ENCODE data around the gene KLF7.

DNA sequence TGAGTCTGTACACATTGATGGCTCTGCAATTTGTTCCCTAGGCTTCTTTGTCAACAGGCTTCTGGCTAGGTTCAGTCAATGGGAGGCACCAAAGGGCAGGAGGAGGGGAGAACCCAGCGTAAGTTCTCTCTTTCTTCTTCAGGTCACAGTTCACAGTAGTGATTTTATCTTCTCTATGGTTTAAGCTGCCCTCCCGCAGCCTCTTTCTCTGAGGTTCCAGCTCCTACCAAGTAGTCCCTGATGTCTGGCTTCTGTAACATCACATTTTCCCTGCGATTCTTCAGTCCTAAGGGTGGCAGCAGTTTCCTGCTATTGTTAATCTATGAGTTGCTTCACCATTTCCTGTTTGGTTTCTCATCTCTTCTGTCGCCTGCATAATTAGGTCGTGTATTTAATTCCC is 119.0 kb downstream of the KLF7 start:
- no peak; the same call in 1 of the 2 replicates for TF ChIP-seq POLR2AphosphoS5 (IDR thresholded peaks at IDR 0.05; ENCODE audit: low read depth)
- TF ChIP-seq, protein P1, sequence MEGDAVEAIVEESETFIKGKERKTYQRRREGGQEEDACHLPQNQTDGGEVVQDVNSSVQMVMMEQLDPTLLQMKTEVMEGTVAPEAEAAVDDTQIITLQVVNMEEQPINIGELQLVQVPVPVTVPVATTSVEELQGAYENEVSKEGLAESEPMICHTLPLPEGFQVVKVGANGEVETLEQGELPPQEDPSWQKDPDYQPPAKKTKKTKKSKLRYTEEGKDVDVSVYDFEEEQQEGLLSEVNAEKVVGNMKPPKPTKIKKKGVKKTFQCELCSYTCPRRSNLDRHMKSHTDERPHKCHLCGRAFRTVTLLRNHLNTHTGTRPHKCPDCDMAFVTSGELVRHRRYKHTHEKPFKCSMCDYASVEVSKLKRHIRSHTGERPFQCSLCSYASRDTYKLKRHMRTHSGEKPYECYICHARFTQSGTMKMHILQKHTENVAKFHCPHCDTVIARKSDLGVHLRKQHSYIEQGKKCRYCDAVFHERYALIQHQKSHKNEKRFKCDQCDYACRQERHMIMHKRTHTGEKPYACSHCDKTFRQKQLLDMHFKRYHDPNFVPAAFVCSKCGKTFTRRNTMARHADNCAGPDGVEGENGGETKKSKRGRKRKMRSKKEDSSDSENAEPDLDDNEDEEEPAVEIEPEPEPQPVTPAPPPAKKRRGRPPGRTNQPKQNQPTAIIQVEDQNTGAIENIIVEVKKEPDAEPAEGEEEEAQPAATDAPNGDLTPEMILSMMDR (IDR thresholded peaks at IDR 0.05; ENCODE audit: insufficient read depth, low read length), result peak; percentile 2
